PC-9 (cell line): ENCODE results near the gene GRID2. TPM values are rescaled to one million over a fixed set of nuclear protein-coding genes. Genes with fewer than 3 reads are reported as not detected.

Source experiments
- BruUV-seq: library from RNA; stranded (reverse); fragments of 400-500 nt; replicated peaks from 2 replicates; lab custom pipeline; 2021; lab: Mats Ljungman, UMichigan
- CTCF ChIA-PET: fragments of 300-600 bp; sonication (Branson Sonifier 250); formaldehyde crosslinking; loops from one replicate; lab custom pipeline; 2022; ENCODE audit warnings: antibody characterized with exemption; lab: Charles Lee
- POLR2A ChIA-PET: fragments of 300-600 bp; sonication (Branson Sonifier 250); formaldehyde crosslinking; loops from one replicate; lab custom pipeline; 2022; ENCODE audit warnings: antibody characterized with exemption; ENCODE audit not compliant: unreplicated experiment; lab: Charles Lee
- DNase-seq, 2 experiments: peaks; one replicate each; pipeline versions ENCODE4 v3.0.0 to v3.0.0-alpha.2; 2015 to 2022; ENCODE audit warnings: mixed read lengths in 1 of 2
- H2AFZ ChIP-seq: fragments of 200-600 bp; sonication (generic); 2 replicates; pipeline ENCODE4 v1.8.1; 2017; ENCODE audit warnings: antibody characterized with exemption
- H3F3A ChIP-seq: fragments of 200-600 bp; sonication (generic); 2 replicates; pipeline ENCODE4 v1.8.1; 2017; ENCODE audit warnings: antibody characterized with exemption, mild to moderate bottlenecking, low read depth; ENCODE audit not compliant: insufficient read depth
- H3K27ac ChIP-seq: fragments of 200-600 bp; sonication (generic); 2 replicates; pipeline ENCODE4 v1.6.1; 2016; ENCODE audit warnings: mixed run types
- H3K27me3 ChIP-seq: fragments of 200-600 bp; sonication (generic); 2 replicates; pipeline ENCODE4 v1.6.1; 2016; ENCODE audit warnings: low read depth, mixed run types; ENCODE audit not compliant: insufficient read depth
- H3K36me3 ChIP-seq: fragments of 200-600 bp; sonication (generic); 2 replicates; pipeline ENCODE4 v1.6.1; 2016; ENCODE audit warnings: low read depth, mixed run types
- H3K4me1 ChIP-seq: fragments of 200-600 bp; sonication (generic); replicated peaks from 2 replicates; pipeline ENCODE4 v1.6.1; 2016; ENCODE audit warnings: mixed run types; ENCODE audit not compliant: insufficient read depth
- H3K4me2 ChIP-seq: fragments of 200-600 bp; sonication (generic); 2 replicates; pipeline ENCODE4 v1.6.1; 2017; ENCODE audit warnings: mixed run types
- H3K4me3 ChIP-seq: fragments of 200-600 bp; sonication (generic); 2 replicates; pipeline ENCODE4 v1.6.1; 2016; ENCODE audit warnings: mixed run types
- H3K79me2 ChIP-seq: fragments of 200-600 bp; sonication (generic); 2 replicates; pipeline ENCODE4 v1.6.1; 2017; ENCODE audit warnings: low read depth, mixed run types
- H3K9me2 ChIP-seq: fragments of 200-600 bp; sonication (generic); 2 replicates; pipeline ENCODE4 v1.8.1; 2017; ENCODE audit warnings: mild to moderate bottlenecking; ENCODE audit not compliant: insufficient read depth
- H3K9me3 ChIP-seq: fragments of 200-600 bp; sonication (generic); 2 replicates; pipeline ENCODE4 v1.8.1; 2016; ENCODE audit warnings: low read depth; ENCODE audit not compliant: insufficient read depth
- H4K20me1 ChIP-seq: fragments of 200-600 bp; sonication (generic); 2 replicates; pipeline ENCODE4 v1.8.1; 2017; ENCODE audit not compliant: insufficient read depth
- CTCF ChIP-seq: fragments of 200-600 bp; sonication (generic); conservative IDR thresholded peaks from 2 replicates; pipeline ENCODE4 v1.6.1; 2017; ENCODE audit warnings: mixed run types, antibody characterized with exemption, mild to moderate bottlenecking, moderate library complexity
- EZH2 ChIP-seq: fragments of 200-600 bp; sonication (generic); IDR thresholded peaks from 2 replicates; pipeline ENCODE4 v1.8.0; 2017; ENCODE audit warnings: antibody characterized with exemption, low read depth
- intact Hi-C: fragments of 100-400 bp; cut with micrococcal nuclease; formaldehyde crosslinking; loops from one replicate; pipeline ENCODE4 v1.10.0; 2022; ENCODE audit not compliant: unreplicated experiment
- total RNA-seq: library from RNA; stranded (reverse); gene quantifications from 2 replicates; pipeline ENCODE4 v1.2.3, GENCODE V29; 2021

GRID2 gene
- total RNA-seq, 1 experiment from 2014 or later = not detected

GRCh38 chr4:93478805-93479204 lies 1175.0 kb downstream of the GRID2 start:
- BruUV-seq = no TSS peak
- Histone ChIP-seq H3K36me3 (no peaks in the 10 kb centered on the region), H4K20me1 (no peaks in the 10 kb centered on the region), H3K4me1 (no peaks in the 10 kb centered on the region), H3K79me2 (no peaks in the 10 kb centered on the region), H3K27ac (no peak overlapping the region), H3K27me3 (no peaks in the 10 kb centered on the region), H2AFZ (no peak overlapping the region), H3K9me2 (no peaks in the 10 kb centered on the region), H3K4me2 (no peak overlapping the region), H3K4me3 (no peak overlapping the region), H3F3A (no peaks in the 10 kb centered on the region), H3K9me3 (no peaks in the 10 kb centered on the region)
- POLR2A ChIA-PET = no interaction called here
- CTCF ChIA-PET = no interaction called here
- DNase-seq = no peak
- intact Hi-C loops = no loop called here
- TF ChIP-seq CTCF (no peak), EZH2 (no peak)

DNA sequence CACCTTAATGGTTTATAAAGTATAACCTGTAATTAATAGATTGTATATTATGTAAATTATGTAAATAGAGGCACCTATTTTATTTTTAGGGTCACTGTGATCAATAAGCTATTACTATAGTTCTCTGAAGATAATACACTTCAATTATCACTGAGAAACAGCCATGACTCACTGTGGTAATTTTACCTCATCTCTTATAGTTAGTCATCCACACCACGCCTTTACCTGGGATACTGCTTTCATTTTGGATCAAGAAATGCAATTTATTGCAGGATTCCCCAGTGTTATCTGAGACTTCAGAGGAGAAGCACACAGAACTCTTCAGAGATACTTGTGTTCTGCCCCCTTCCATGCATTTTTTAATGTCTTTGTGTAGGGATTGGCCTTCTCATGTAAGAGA lies 1176.7 kb downstream of the GRID2 start:
- H3K27me3 ChIP-seq = no peaks in the 10 kb centered on the region
- BruUV-seq = no TSS peak

DNA sequence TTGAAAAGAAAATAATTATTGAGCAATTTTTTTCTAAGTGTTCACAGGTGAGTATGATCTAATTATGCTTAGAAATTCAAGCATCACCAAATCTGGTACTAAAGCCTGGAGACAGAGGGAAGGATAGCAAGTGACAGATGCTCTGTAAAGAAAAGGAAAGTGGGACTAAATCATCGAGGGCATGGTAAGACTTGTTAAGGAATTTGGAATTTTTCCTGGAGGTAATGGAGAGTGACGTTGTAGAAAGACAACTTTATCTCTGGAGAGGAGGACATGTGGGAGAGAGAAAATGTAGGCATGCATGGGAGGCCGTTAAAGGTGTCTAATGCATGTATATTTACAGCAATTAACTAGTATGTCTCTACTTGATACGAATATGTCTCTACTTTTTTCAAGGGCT lies 1191.6 kb downstream of the GRID2 start:
- Histone ChIP-seq H3K27ac (no peak overlapping the region), H2AFZ (no peak overlapping the region), H3K9me3 (no peaks in the 10 kb centered on the region), H3F3A (no peaks in the 10 kb centered on the region), H3K79me2 (no peaks in the 10 kb centered on the region), H3K4me2 (no peak overlapping the region), H4K20me1 (no peaks in the 10 kb centered on the region), H3K4me3 (no peak overlapping the region), H3K9me2 (no peaks in the 10 kb centered on the region), H3K36me3 (no peaks in the 10 kb centered on the region), H3K4me1 (no peaks in the 10 kb centered on the region), H3K27me3 (no peaks in the 10 kb centered on the region)
- intact Hi-C loops = no loop called here
- no peak for TF ChIP-seq EZH2
- no peak for TF ChIP-seq CTCF
- BruUV-seq = no TSS peak
- ChIA-PET POLR2A (no interaction called here), CTCF (no interaction called here)
- DNase-seq = no peak

More for the DNA sequence above, 1176.7 kb downstream of the GRID2 start:
- POLR2A ChIA-PET = no interaction called here
- H3K4me1 ChIP-seq = no peaks in the 10 kb centered on the region
- H3K9me3 ChIP-seq = no peaks in the 10 kb centered on the region
- no peaks in the 10 kb centered on the region for H3K9me2 ChIP-seq
- H3K79me2 ChIP-seq = no peaks in the 10 kb centered on the region
- no peak overlapping the region for H3K4me3 ChIP-seq
- no peak overlapping the region for H3K4me2 ChIP-seq
- intact Hi-C loops = no loop called here
- H2AFZ ChIP-seq = no peak overlapping the region
- H4K20me1 ChIP-seq = no peaks in the 10 kb centered on the region
- H3K27ac ChIP-seq = no peak overlapping the region
- H3K36me3 ChIP-seq = no peaks in the 10 kb centered on the region
- TF ChIP-seq CTCF = no peak
- CTCF ChIA-PET = no interaction called here
- no peaks in the 10 kb centered on the region for H3F3A ChIP-seq
- DNase-seq = no peak
